ENCODE data around the gene FUT1. TPM values are rescaled to one million over a fixed set of nuclear protein-coding genes. Genes with fewer than 3 reads are reported as not detected.

Gene FUT1
- total and polyA plus RNA-seq, 2 donors (not counting 1 experiment from before 2014, with no cell fraction given) = not detected

GRCh38 chr19:48755787-48756186 lies 3.3 kb upstream of the FUT1 start:
- no peak overlapping the region for H3K4me3 ChIP-seq (ENCODE audit: control extremely low read depth in 1 of 5, extremely low read depth in 1 of 5, insufficient read depth in 1 of 5, low read depth in 2 of 5, low read length in 4 of 5)
- ATAC-seq (ENCODE audit: low read depth) = no peak
- no peak overlapping the region for H3K27ac Mint-ChIP-seq
- H3K4me3 Mint-ChIP-seq = no peak overlapping the region
- intact Hi-C loops (cut with micrococcal nuclease) = no loop called here
- H3K36me3 ChIP-seq (replicated peaks in 1 of 2; ENCODE audit: control extremely low read depth in 1 of 2, control insufficient read depth in 1 of 2, extremely low read depth in 1 of 2, insufficient read depth in 2 of 2, low read length in 1 of 2) = no peaks in the 10 kb centered on the region
- TF ChIP-seq CTCF (IDR thresholded peaks at IDR 0.05) = no peak
- TF ChIP-seq EZH2 (IDR thresholded peaks at IDR 0.05; ENCODE audit: borderline replicate concordance, insufficient read depth, low read depth, low read length, poor library complexity, severe bottlenecking) = no peak
- 86% methylated on average over 5 of the region's 5 CpGs for WGBS (ENCODE audit: insufficient coverage)
- DNase-seq = no peak
- peaks cover 37% of the 10 kb centered on the region for H3K27me3 Mint-ChIP-seq
- H3K27me3 ChIP-seq (replicated peaks in 1 of 4; ENCODE audit: control extremely low read depth in 1 of 4, control insufficient read depth in 3 of 4, insufficient read depth in 4 of 4, low read length in 3 of 4) = peaks cover 0 to 55% (median 23%) of the 10 kb centered on the region in 4 experiments
- no peak overlapping the region for H3K9ac ChIP-seq (ENCODE audit: low read length)
- no peak overlapping the region for H2AFZ ChIP-seq (ENCODE audit: insufficient read depth, low read depth, low read length, poor library complexity, severe bottlenecking)
- ChIA-PET POLR2A (no interaction called here), CTCF (no interaction called here)
- H3K9me3 Mint-ChIP-seq (ENCODE audit: insufficient read depth) = no peaks in the 10 kb centered on the region
- no peak overlapping the region for H3K4me2 ChIP-seq (replicated peaks; ENCODE audit: low read depth, low read length, poor library complexity, severe bottlenecking)
- peaks cover 15% of the 10 kb centered on the region for H3K4me1 Mint-ChIP-seq
- no peaks in the 10 kb centered on the region for H4K20me1 ChIP-seq (ENCODE audit: control insufficient read depth, insufficient read depth, low read length, poor library complexity, severe bottlenecking)
- no peak overlapping the region for H3K27ac ChIP-seq (ENCODE audit: low read length in 2 of 2)
- H3K9me3 ChIP-seq (ENCODE audit: control extremely low read depth in 1 of 3, control insufficient read depth in 2 of 3, insufficient read depth in 1 of 3, low read length in 2 of 3) = peaks cover 0 to 6% (median 0%) of the 10 kb centered on the region in 3 donors
- peaks cover 15 to 16% of the 10 kb centered on the region in 2 donors for H3K4me1 ChIP-seq (ENCODE audit: control insufficient read depth in 2 of 2, insufficient read depth in 2 of 2, low read length in 2 of 2)
- no peaks in the 10 kb centered on the region for H3K79me2 ChIP-seq (ENCODE audit: control insufficient read depth, insufficient read depth, low read length)

GRCh38 chr19:48755084-48755641 lies 2.7 kb upstream of the FUT1 start, which contains the start of gene FGF21:
Gene FGF21 (plus strand): TSS chr19:48755524. CDS start chr19:48756237, 713 bp downstream.
- Histone ChIP-seq H2AFZ (ENCODE audit: insufficient read depth, low read depth, low read length, poor library complexity, severe bottlenecking) (no peak within 1 kb of the TSS), H3K79me2 (ENCODE audit: control insufficient read depth, insufficient read depth, low read length) (no peaks in the 10 kb centered on the region), H3K4me2 (replicated peaks; ENCODE audit: low read depth, low read length, poor library complexity, severe bottlenecking) (no peak within 1 kb of the TSS), H3K27ac (ENCODE audit: low read length in 2 of 2) (no peak within 1 kb of the TSS), H4K20me1 (ENCODE audit: control insufficient read depth, insufficient read depth, low read length, poor library complexity, severe bottlenecking) (no peaks in the 10 kb centered on the region), H3K27me3 (replicated peaks in 1 of 4; ENCODE audit: control extremely low read depth in 1 of 4, control insufficient read depth in 3 of 4, insufficient read depth in 4 of 4, low read length in 3 of 4) (peaks cover 0 to 56% (median 20%) of the 10 kb centered on the region in 4 experiments), H3K4me1 (ENCODE audit: control insufficient read depth in 2 of 2, insufficient read depth in 2 of 2, low read length in 2 of 2) (peaks cover 15 to 16% of the 10 kb centered on the region in 2 donors), H3K36me3 (replicated peaks in 1 of 2; ENCODE audit: control extremely low read depth in 1 of 2, control insufficient read depth in 1 of 2, extremely low read depth in 1 of 2, insufficient read depth in 2 of 2, low read length in 1 of 2) (no peaks in the 10 kb centered on the region), H3K9ac (ENCODE audit: low read length) (no peak within 1 kb of the TSS), H3K4me3 (ENCODE audit: control extremely low read depth in 1 of 5, extremely low read depth in 1 of 5, insufficient read depth in 1 of 5, low read depth in 2 of 5, low read length in 4 of 5) (no peak within 1 kb of the TSS), H3K9me3 (ENCODE audit: control extremely low read depth in 1 of 3, control insufficient read depth in 2 of 3, insufficient read depth in 1 of 3, low read length in 2 of 3) (peaks cover 0 to 9% (median 0%) of the 10 kb centered on the region in 3 donors)
- H3K4me1 Mint-ChIP-seq = peaks cover 15% of the 10 kb centered on the region
- H3K27me3 Mint-ChIP-seq = peaks cover 34% of the 10 kb centered on the region
- no peak for TF ChIP-seq EZH2 (IDR thresholded peaks at IDR 0.05; ENCODE audit: borderline replicate concordance, insufficient read depth, low read depth, low read length, poor library complexity, severe bottlenecking)
- TF ChIP-seq CTCF (IDR thresholded peaks at IDR 0.05) = no peak
- ATAC-seq (ENCODE audit: low read depth) (no peak), DNase-seq (no peak)
- ChIA-PET CTCF (no interaction called here), POLR2A (no interaction called here)
- intact Hi-C loops (cut with micrococcal nuclease) = no loop called here
- H3K27ac Mint-ChIP-seq = no peak within 1 kb of the TSS
- 97% methylated on average over 3 of the region's 4 CpGs for WGBS (ENCODE audit: insufficient coverage)
- no peak within 1 kb of the TSS for H3K4me3 Mint-ChIP-seq
- no peaks in the 10 kb centered on the region for H3K9me3 Mint-ChIP-seq (ENCODE audit: insufficient read depth)
